NCI-H2081 treated with DMSO at 0.1 percent for 48 hours (cell line): ENCODE results near the gene CKS2.

Experiments
- DNase-seq: peaks from one replicate; lab custom pipeline; 2025; lab: John Stamatoyannopoulos, UW

The CKS2 gene

GRCh38 chr9:89350988-89351557 is 40.1 kb downstream of the CKS2 start:
- DNase-seq: no peak

DNA sequence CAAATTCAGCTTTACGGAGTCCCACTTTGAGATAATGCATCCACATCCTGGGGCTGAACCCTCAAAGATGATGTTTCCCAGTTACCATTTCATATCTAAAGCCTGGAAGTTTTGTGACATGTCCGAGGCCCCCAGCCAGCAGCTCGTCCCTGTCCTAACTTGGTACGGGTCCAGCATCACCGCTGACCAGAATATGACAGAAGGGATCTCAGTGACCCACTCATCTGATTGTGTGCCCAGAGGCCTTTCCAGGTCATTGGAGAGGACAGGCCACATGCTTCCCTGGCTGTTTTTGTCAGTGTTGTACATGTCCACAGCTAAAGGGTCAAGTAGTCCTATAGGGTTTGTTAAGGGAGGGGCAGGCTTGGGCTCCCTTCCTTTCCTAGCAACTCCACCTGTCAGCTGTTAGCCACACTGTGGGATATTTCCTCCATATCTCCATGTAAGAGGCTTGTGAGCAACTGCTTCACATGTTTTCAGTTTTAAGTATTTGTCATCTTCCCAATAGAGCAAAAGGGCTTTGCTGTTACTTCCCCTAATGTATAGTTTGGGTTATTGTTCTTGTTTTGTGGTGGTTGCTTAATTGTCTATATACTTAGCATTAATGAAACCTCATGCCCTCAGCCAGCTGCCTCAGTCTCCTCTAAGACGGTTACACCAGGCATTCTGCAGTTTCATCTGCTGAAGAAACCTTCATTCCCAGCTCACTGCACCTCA is 40.7 kb downstream of the CKS2 start:
- no peak for DNase-seq

DNA sequence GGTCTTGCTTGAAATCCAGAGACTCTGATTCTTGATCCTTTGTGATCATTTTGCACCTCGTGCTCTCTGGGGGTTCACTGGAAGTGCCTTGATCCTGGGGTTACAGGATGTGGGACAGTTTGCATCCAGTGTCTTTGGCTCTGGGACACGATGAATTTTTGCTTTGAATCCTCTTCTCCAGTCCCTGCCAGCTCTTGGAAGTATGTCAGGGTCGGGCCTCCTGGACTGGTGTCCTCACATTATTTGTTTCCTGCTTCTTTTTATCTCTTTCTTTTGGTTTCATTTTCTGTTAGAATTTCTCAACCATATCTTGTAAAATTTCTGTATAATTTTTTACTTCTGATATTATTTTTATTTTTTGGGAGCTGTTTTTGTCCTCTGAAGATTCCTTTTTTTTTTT is 41.5 kb downstream of the CKS2 start:
- no peak for DNase-seq

DNA sequence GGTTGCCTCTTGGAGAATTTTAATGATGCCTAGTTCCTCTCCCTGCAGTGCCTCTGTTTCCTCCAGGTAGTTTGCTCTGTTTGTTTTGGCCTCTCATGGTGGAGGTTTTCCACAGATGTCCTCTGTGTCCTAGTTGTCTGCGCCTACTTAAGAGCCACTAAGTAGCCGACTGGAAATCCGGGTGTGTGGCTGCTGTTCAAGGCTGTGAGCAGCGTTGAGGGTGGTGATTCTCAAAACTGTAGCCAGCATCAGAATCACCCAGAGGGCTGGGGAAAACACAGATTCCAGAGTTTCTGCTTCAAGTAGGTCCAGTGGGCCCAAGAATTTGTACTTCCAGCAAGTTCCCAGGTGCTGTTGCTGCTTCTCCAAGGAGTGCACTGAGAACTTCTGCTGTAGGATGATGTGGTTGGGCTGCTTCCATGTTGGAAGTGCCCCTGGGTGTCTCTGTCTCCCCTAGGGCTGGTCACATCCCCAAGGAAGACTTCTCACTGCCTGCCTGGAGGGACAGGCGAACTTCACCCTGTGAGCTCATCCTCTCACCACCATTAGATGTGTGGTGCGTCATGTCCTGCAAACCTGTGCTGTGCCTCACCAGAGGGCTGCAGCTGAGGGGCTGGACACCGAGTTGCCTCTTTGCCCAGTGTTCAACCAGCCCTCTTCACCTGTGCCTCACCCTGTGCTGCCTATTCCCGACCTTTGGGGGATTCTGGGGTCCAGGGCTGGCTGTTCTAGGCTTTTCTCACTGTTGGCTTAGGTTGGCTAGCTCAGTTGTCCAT is 42.1 kb downstream of the CKS2 start:
- no peak for DNase-seq

DNA sequence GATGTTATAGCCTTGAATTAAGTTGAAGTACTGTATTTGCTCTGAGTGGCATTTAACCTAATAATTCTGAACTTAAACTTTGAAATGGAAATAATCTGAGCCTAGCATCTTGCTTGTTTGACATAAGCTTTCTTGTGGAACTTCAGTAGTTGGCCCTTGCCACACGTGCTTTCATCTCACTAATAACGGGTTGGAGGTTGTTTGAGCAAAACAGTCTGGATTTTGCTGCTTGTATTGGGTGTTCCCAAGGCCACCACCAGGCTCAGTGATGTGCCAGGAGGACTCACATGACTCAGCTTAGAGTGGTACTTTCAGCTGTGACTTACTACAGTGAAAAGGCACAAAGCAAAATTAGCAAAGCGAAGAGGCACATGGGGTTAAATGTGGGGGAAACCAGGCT is 43.0 kb downstream of the CKS2 start:
- DNase-seq: no peak

DNA sequence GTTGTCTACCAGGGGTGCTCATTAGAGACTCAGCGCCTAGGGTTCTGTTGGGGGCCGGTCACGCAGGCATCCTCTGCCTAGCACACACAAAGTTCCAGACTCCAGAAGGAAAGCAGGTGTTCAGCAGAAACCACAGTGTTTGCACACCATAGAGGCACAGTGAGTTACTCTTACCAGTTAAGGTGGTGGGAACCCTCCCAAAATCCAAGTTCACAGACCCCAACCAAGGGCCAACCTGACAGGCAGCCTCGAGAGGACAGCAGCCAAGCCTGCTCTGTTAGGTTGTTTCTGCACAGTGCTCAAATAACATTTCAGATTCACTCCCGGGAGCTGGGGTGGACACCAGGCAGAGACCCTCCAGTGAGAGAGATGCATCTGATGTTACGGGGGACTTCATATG is 43.5 kb downstream of the CKS2 start:
- no peak for DNase-seq

GRCh38 chr9:89356782-89357181 is 45.8 kb downstream of the CKS2 start:
- DNase-seq: no peak

DNA sequence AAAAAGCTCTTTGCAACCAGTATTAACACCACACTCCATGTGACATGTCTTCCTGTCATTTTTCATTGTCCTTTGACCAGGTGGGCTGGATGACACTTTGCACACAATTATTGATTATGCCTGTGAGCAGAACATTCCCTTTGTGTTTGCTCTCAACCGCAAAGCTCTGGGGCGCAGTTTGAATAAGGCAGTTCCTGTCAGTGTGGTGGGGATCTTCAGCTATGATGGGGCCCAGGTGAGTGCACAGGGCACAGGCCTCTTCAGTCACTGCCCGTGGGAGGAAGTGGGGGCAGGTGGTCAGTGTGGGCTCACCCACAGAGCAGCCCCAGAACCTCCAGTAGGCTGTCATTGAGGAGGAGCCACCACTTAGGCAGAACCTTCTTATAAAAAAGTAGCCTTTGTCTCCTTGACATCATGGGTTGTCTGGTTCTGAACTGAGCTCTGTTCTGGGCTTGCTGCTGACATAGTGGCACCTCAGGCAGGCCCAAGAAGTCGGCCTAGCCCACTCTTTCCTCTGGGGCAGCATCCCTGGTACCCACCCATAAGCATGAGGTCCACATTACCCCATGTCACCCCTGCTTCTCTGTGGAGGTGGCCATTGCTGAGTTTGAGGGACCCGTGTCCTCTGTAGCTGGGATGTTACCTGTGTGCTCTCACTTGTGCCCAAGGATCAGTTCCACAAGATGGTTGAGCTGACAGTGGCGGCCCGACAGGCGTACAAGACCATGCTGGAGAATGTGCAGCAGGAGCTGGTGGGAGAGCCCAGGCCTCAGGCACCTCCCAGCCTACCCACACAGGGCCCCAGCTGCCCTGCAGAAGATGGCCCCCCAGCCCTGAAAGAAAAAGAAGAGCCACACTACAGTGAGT is 46.6 kb downstream of the CKS2 start:
- no peak for DNase-seq

DNA sequence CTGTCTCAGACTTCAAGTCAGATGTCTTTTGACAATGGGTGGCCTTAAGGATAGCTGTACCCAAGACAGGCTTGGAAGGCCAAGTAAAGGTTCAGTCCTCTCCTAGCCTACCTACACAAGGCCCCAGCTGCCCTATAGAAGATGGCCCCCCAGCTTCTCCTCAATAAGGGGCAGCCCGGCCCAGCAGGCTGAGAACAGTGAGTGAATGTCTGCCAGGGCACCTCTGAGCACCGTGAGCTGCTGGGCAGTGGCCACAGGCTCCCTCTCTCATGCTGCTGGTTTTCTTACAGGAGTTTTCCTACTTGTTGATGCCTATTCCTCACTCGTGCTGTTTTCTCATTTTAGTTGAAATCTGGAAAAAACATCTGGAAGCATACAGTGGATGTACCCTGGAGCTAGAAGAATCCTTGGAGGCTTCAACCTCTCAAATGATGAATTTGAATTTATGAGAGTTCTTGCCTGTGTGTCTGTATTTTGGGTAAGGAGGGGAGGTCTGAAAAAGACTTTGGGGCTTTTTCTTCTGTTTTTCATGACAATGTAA is 47.5 kb downstream of the CKS2 start:
- no peak for DNase-seq

- peak; percentile 32 for DNase-seq
Measured at GRCh38 chr9:89358985-89359384, 48.0 kb downstream of the CKS2 start.

DNA sequence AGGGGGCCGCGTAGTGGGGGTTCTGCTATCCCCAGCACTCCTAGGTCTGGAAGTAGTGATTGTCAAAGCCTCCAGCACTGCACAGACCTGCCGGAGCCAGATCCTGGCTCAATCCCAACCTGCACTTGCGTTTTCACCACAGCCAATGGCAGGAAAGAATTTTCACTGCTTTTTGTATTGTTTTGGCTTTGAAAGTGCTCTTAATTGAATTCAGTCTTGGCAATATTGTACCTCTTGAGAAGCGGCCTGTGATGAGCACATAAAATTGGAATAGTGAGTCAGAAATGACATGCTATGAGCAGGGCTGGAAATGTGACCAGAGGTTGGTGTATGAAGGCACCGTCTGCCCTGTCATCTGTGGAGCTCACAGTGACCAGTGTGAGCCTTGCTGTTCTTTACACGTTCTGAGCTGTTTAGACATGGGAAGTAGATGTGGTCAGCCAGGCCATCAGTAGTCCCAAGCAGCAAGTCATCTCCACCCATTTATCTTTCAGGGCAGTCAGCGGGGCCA is 48.8 kb downstream of the CKS2 start:
- DNase-seq: no peak

DNA sequence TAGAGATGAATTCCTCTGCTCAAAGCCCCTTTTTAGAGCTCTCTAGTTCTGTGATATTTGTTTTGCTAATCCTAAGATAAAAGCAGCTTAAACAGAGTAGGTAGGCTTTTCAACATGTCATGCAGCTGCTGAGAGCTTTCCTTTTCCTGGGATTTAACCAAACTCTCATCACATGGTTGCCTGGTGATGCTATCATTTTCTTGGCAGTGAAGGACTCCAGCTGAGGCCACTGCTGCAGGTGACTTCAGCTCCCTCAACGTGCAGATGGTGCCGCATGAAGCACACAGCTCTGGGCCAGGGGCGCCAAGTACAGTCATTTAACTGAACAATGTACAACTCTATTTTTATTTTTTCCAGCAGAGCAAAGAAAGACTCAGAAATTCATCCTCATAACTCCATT is 49.5 kb downstream of the CKS2 start:
- DNase-seq: no peak

- DNase-seq: no peak
Measured at GRCh38 chr9:89361031-89361430, 50.0 kb downstream of the CKS2 start.

- DNase-seq: no peak
Measured at GRCh38 chr9:89361816-89362646, 51.0 kb downstream of the CKS2 start.

DNA sequence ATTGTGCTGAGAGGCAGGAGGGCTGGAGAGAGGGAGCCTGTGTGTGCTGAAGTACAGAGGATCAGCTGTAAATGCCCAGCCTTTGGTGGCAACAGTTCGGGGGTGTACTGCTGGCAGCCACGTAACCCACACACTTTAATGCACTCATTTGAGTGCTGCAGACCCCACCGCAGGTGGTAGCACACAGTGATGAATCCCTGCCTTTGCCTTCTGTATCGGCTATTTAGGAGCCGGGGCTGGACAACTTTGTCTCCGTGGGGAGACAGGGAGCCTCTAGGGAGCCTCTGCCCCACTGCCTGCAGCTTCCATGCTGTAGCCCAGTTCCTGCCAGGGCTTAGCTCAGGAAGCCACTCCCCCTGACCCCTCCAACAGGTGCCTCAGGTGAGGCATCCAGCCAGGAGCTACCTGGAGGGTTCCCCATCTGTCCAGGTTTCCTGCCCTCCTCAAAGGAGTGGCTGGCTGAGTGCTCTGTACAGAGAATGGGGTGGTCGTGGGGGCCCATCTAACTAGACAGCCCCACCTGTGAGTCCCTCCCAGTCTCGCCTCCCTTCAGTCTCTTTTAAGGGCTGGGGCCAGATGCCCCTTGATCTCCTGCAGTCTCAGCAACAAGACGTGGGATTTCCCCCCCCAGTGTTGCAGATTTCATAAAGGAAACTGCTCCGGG is 51.8 kb downstream of the CKS2 start:
- no peak for DNase-seq

DNA sequence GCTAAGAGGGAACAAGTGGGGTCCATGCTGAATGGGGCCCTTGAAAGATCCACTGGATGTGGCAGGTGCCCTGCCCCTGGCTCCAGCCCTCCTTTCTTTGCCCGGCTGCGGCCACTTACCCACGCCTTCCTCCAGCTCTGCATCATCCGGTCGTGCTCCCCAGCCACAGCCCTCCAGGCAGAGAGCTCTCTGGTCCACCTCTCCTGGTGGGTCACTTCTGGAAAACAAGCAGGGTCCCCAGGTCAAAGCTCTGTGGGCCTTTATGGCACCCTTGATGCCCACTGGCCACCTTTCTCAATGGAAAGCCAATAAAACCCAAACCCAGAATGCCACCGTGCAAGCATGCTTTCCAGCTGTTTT is 52.3 kb downstream of the CKS2 start:
- no peak for DNase-seq

DNA sequence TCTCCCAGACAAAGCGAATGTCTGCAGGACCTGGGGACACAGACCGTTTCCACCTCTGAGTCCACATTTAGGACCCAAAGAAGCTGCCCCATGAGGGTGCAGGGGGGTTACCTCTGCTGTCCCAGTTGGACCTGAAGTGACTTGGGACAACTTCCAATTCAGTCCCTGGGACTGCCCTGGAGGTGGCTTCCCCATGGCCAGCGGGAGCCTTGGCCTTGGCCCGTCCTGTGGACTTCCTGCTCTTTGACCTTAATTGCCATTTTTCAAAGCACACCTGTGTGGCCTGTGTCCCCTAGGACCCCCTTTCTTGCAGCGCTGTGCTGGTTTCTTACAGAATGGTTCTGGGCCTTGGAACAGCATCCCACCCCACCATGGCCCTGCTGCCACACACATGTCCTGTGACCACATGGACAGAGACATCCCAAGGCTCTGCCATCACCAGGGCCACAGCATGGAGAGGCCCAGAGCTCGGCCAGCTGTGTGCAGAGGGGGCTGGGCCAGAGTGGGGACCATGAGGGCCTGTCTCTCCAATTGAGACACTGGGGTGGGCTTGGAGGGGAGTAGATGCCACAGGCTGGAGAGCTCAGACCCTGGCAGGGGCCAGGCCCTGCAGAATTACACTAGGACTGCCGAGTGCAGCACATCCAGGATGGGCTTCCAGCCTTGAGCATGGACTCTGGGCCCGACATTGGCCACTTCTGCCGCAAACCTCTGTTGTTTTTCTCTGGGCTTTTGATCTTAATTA is 53.1 kb downstream of the CKS2 start:
- DNase-seq: no peak

GRCh38 chr9:89364666-89365531 is 53.9 kb downstream of the CKS2 start:
- no peak for DNase-seq

DNA sequence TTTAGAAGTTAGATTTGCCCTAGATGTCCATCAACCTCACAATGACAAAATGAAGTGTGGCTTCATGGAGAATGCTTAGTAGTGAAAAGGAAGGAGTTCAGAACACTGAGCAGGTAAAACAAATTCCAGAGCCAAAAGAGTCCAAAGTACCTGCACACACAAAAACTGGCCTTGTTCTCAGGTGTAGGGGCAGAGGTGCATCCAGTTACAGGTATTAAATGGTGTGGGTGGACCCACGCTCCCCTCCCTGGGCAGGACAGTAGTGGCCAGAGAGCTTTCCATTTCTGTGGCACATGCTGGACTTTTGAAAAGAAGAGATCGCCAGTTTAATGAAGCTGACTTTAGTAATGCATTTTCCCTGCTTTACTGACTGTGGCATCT is 54.5 kb downstream of the CKS2 start:
- DNase-seq: no peak
